Activated CD8-positive, alpha-beta T cell treated with anti-CD3 and anti-CD28 coated beads, Interleukin-2, amount 10 ng/mL, durations not matched to agents 7 days and 5 days (primary cell): ENCODE data around the gene PTPRH. TPM values are rescaled to one million over a fixed set of nuclear protein-coding genes. Genes with fewer than 3 reads are reported as not detected.
"Not testable (repeated sequence)": the region's sequence is repeated elsewhere in the genome, so short reads cannot be mapped to it uniquely, and the experiment has no call there.

Experiments
- ATAC-seq: fragments of 150-1000 bp; cut with Tn5 transposase; one replicate; pipeline ENCODE4 v1.10.0; 2021; ENCODE audit warnings: moderate library complexity
- CTCF ChIA-PET: fragments of 350-600 bp; sonication (Branson Sonifier 250); formaldehyde crosslinking; loops from one replicate; lab custom pipeline; 2021; ENCODE audit warnings: antibody characterized with exemption; lab: Charles Lee
- POLR2A ChIA-PET: fragments of 350-600 bp; sonication (Branson Sonifier 250); formaldehyde crosslinking; loops from one replicate; lab custom pipeline; 2021; ENCODE audit warnings: antibody characterized with exemption; lab: Charles Lee
- DNase-seq: peaks from one replicate; pipeline ENCODE4 v3.0.0-alpha.2; 2020
- H3K27ac Mint-ChIP-seq: one replicate; pipeline ENCODE4 v1.8.0; 2021; ENCODE audit warnings: mild to moderate bottlenecking, mixed read lengths
- H3K27me3 Mint-ChIP-seq: one replicate; pipeline ENCODE4 v1.8.0; 2021; ENCODE audit warnings: low read depth, mixed read lengths
- H3K36me3 Mint-ChIP-seq: one replicate; pipeline ENCODE4 v1.8.0; 2021; ENCODE audit warnings: low read depth, mixed read lengths
- H3K4me1 Mint-ChIP-seq: one replicate; pipeline ENCODE4 v1.8.0; 2021; ENCODE audit warnings: low read depth, mixed read lengths
- H3K4me3 Mint-ChIP-seq: one replicate; pipeline ENCODE4 v1.8.0; 2021; ENCODE audit warnings: mild to moderate bottlenecking, mixed read lengths
- H3K9me3 Mint-ChIP-seq: one replicate; pipeline ENCODE4 v1.8.0; 2022; ENCODE audit warnings: mixed read lengths; ENCODE audit not compliant: insufficient read depth
- total RNA-seq, 2 experiments: library from RNA; stranded (reverse); gene quantifications; one replicate each; pipeline ENCODE4 v1.2.3, GENCODE V29; 2021

PTPRH gene
- total RNA-seq, 2 experiments from 2014 or later: not detected

GRCh38 chr19:55216461-55217198, 7.3 kb upstream of the PTPRH start:
- peaks cover 15% of the 10 kb centered on the region for H3K4me1 Mint-ChIP-seq
- DNase-seq (peak; percentile 64), ATAC-seq (peak; percentile 68)
- peaks cover 16% of the 10 kb centered on the region for H3K27me3 Mint-ChIP-seq
- ChIA-PET CTCF (no interaction called here), POLR2A (interaction anchor here (1.0 kb wide), 1 partner anchor 42 kb away, joined by 3 read pairs; the partner anchor contains the start of gene PPP6R1)
- peaks cover 16% of the 10 kb centered on the region for H3K9me3 Mint-ChIP-seq
- peak overlapping the region; percentile 34 for H3K4me3 Mint-ChIP-seq
- peaks cover 17% of the 10 kb centered on the region for H3K36me3 Mint-ChIP-seq
- H3K27ac Mint-ChIP-seq: no peak overlapping the region

GRCh38 chr19:55213547-55213946, 4.2 kb upstream of the PTPRH start:
- CTCF ChIA-PET: no interaction called here
- peaks cover 16% of the 10 kb centered on the region for H3K27me3 Mint-ChIP-seq
- no peak for DNase-seq
- peaks cover 8% of the 10 kb centered on the region for H3K9me3 Mint-ChIP-seq
- ATAC-seq: no peak
- H3K36me3 Mint-ChIP-seq: peaks cover 4% of the 10 kb centered on the region
- POLR2A ChIA-PET: no interaction called here
- H3K4me1 Mint-ChIP-seq: peaks cover 15% of the 10 kb centered on the region
- no peak overlapping the region for H3K4me3 Mint-ChIP-seq
- H3K27ac Mint-ChIP-seq: no peak overlapping the region

- peaks cover 11% of the 10 kb centered on the region for H3K4me1 Mint-ChIP-seq
- peaks cover 8% of the 10 kb centered on the region for H3K9me3 Mint-ChIP-seq
- ATAC-seq: no peak
- no peak overlapping the region for H3K4me3 Mint-ChIP-seq
- POLR2A ChIA-PET: no interaction called here
- no peak overlapping the region for H3K27ac Mint-ChIP-seq
- H3K36me3 Mint-ChIP-seq: peaks cover 4% of the 10 kb centered on the region
- CTCF ChIA-PET: no interaction called here
- peak; percentile 62 for DNase-seq
- H3K27me3 Mint-ChIP-seq: peaks cover 12% of the 10 kb centered on the region
These were observed 3.1 kb upstream of the PTPRH start for GRCh38 chr19:55212447-55212846.

- CTCF ChIA-PET: no interaction called here
- Mint-ChIP-seq H3K9me3 (peaks cover 8% of the 10 kb centered on the region), H3K36me3 (peaks cover 4% of the 10 kb centered on the region), H3K4me3 (no peak overlapping the region), H3K4me1 (peaks cover 4% of the 10 kb centered on the region), H3K27ac (no peak overlapping the region), H3K27me3 (peaks cover 8% of the 10 kb centered on the region)
- DNase-seq (no peak), ATAC-seq (no peak)
- POLR2A ChIA-PET: interaction anchor here (0.7 kb wide), 1 partner anchor 31 kb away, joined by 3 read pairs; no protein-coding TSS in a partner anchor
These were observed 582 bp upstream of the PTPRH start for GRCh38 chr19:55209693-55210472.

DNA sequence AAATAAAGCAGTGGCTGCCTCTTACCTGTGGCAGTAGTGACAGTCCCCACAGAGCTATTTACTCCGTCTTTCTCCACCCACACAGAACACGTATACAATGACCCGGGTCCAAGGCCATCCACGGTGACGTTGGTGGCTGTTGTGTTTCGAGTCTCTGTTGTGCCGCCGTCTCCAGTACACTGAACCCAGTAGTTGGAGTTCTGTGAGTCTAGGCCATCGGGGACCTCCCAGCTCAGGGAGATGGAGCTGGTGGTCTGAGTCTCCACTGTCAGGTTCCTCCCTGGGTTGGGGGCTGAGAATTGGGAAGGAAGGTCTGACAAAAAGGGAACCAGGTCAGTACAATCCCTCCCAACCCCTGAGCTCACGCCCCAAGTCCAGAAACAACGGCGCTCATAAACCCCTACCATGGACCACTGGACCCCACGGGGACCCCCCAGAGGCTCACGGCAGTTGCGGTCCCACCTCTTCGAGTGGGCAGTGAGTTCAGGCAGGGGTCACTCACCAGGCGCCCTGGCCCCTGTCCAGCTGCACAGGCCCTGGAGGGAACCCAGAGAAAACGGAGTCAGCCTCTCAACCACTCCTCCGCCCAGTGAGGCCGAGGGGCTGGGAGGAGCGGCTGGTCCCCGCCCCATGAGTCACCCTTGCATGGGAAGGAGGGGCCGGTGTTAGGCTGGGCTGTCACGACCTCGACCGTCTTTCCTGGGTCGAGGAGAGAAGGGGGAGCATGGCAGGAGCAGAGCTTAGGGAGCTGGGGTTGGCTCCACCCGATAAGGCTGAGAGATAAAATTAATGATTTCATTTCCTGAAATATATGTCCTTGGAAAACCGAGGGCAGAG, 2.4 kb downstream of the PTPRH start:
- POLR2A ChIA-PET: no interaction called here
- DNase-seq (peak; percentile 56), ATAC-seq (peak; percentile 89)
- H3K4me1 Mint-ChIP-seq: peaks cover 4% of the 10 kb centered on the region
- H3K27ac Mint-ChIP-seq: no peak overlapping the region
- no peaks in the 10 kb centered on the region for H3K9me3 Mint-ChIP-seq
- H3K36me3 Mint-ChIP-seq: no peaks in the 10 kb centered on the region
- H3K27me3 Mint-ChIP-seq: peaks cover 11% of the 10 kb centered on the region
- no peak overlapping the region for H3K4me3 Mint-ChIP-seq
- CTCF ChIA-PET: no interaction called here

- CTCF ChIA-PET, H3K4me1 Mint-ChIP-seq, H3K4me3 Mint-ChIP-seq, ATAC-seq, DNase-seq, H3K36me3 Mint-ChIP-seq, POLR2A ChIA-PET, H3K27ac Mint-ChIP-seq, H3K9me3 Mint-ChIP-seq: not testable (repeated sequence)
- H3K27me3 Mint-ChIP-seq: peaks cover 12% of the 10 kb centered on the region
These were observed 7.1 kb downstream of the PTPRH start for GRCh38 chr19:55202199-55202598.

DNA sequence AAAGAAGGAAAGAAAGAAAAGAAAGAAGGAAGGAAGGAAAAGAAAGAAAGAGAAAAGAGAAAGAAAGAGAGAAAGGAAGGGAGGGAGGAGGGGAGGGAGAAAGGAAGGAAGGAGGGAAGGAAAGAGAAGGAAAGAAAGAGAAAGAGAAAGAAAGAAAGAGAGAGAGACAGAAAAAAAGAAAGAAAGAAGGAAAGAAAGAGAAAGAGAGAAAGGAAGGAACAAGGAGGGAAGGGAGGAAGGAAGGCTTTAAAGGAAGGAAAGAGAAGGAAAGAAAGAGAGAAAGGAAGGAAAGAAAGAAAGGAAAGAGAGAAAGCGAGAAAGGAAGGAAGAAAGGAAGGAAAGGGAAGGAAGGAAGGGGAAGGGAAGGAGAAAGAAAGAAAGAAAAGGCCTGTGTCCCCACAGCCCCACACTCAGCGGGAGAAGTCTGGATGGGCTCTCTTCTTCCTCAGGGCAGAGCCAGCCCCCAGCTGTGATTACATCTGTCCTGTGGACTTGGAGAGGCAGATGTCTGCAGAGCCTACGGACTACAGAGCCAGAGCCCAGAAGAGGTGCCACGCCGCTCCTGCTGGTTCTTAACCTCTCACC, 9.6 kb downstream of the PTPRH start:
- ATAC-seq (no peak), DNase-seq (no peak)
- no peak overlapping the region for H3K4me3 Mint-ChIP-seq
- no peaks in the 10 kb centered on the region for H3K4me1 Mint-ChIP-seq
- ChIA-PET CTCF (no interaction called here), POLR2A (no interaction called here)
- H3K27me3 Mint-ChIP-seq: peaks cover 5% of the 10 kb centered on the region
- H3K9me3 Mint-ChIP-seq: no peaks in the 10 kb centered on the region
- H3K27ac Mint-ChIP-seq: no peak overlapping the region
- H3K36me3 Mint-ChIP-seq: no peaks in the 10 kb centered on the region

GRCh38 chr19:55198651-55199050, 10.7 kb downstream of the PTPRH start:
- H3K9me3 Mint-ChIP-seq: no peaks in the 10 kb centered on the region
- ChIA-PET CTCF (no interaction called here), POLR2A (interaction anchor here (0.6 kb wide), 1 partner anchor 27 kb away, joined by 3 read pairs; no protein-coding TSS in a partner anchor)
- H3K27me3 Mint-ChIP-seq: peaks cover 2% of the 10 kb centered on the region
- ATAC-seq: no peak
- no peak for DNase-seq
- no peaks in the 10 kb centered on the region for H3K4me1 Mint-ChIP-seq
- no peak overlapping the region for H3K4me3 Mint-ChIP-seq
- H3K27ac Mint-ChIP-seq: no peak overlapping the region
- H3K36me3 Mint-ChIP-seq: no peaks in the 10 kb centered on the region

DNA sequence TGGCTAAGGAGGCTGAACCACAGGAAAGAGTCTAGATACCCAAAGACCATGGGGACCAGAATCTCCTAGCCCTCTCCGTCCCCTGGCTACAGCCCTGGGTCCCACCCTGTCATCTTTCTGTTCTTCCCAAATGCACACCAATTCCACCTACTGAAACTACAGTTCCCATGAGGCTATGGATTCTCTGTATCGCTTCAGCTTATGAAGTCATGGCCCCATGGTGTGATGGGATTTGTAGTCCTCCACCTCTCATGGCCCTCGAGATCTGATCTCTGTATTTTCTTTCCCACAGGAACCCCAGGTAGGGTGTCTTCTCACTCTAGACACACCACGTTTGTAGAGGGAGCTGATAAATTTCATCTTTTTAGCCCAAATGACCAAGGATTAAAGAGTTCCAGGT, 11.8 kb downstream of the PTPRH start:
- H3K27ac Mint-ChIP-seq: no peak overlapping the region
- DNase-seq: no peak
- CTCF ChIA-PET: no interaction called here
- no peaks in the 10 kb centered on the region for H3K9me3 Mint-ChIP-seq
- ATAC-seq: no peak
- peaks cover 2% of the 10 kb centered on the region for H3K27me3 Mint-ChIP-seq
- H3K4me1 Mint-ChIP-seq: no peaks in the 10 kb centered on the region
- no peaks in the 10 kb centered on the region for H3K36me3 Mint-ChIP-seq
- POLR2A ChIA-PET: no interaction called here
- no peak overlapping the region for H3K4me3 Mint-ChIP-seq

GRCh38 chr19:55196803-55197202, 12.5 kb downstream of the PTPRH start:
- H3K9me3 Mint-ChIP-seq: no peaks in the 10 kb centered on the region
- no peak overlapping the region for H3K4me3 Mint-ChIP-seq
- ATAC-seq (no peak), DNase-seq (no peak)
- no peak overlapping the region for H3K27ac Mint-ChIP-seq
- H3K36me3 Mint-ChIP-seq: no peaks in the 10 kb centered on the region
- H3K4me1 Mint-ChIP-seq: no peaks in the 10 kb centered on the region
- POLR2A ChIA-PET: no interaction called here
- peaks cover 2% of the 10 kb centered on the region for H3K27me3 Mint-ChIP-seq
- CTCF ChIA-PET: no interaction called here

DNA sequence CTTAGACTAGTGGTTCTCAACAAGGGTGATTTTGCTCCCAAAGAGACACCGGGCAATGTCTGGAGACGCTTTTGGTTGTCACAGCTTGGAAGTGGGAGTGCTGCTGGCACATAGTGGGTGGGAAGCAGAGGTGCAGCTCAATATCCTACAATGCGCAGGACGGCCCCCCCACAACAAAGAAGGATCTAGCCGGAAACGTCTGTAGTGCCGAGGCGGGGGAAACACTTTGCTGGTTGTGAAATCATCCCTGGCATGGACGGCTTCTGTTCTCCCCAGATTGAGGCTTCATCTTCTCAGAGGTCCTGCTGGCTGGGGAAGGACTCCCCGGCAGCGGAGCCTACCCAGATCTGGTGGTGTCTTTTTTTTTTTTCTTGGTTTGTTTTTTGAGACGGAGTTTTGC, 15.8 kb downstream of the PTPRH start:
- Mint-ChIP-seq H3K4me3 (no peak overlapping the region), H3K9me3 (no peaks in the 10 kb centered on the region), H3K27ac (no peak overlapping the region), H3K27me3 (no peaks in the 10 kb centered on the region), H3K4me1 (peaks cover 9% of the 10 kb centered on the region), H3K36me3 (no peaks in the 10 kb centered on the region)
- ChIA-PET CTCF (no interaction called here), POLR2A (interaction anchor here (1.1 to 1.2 kb wide), 2 partner anchors 11 to 214 kb away, joined by 4 read pairs; partner anchors contain the start of gene UBE2S)
- DNase-seq: no peak
- ATAC-seq: no peak
